Bronchial epithelial cell (primary cell): ENCODE data around the gene ELK4. TPM values are rescaled to one million over a fixed set of nuclear protein-coding genes. Genes with fewer than 3 reads are reported as not detected.

ENCODE experiments used
- DNase-seq: peaks from one replicate; pipeline ENCODE4 v3.0.0-alpha.2; 2010; ENCODE audit warnings: low read depth
- FAIRE-seq: peaks from 2 replicates; lab custom pipeline; 2011; peaks lifted over from hg19 to GRCh38; lab: Jason Lieb, UNC
- H3K27me3 ChIP-seq: 2 replicates; pipeline ENCODE4 v1.5.1; 2011; ENCODE audit warnings: low read length; ENCODE audit not compliant: control insufficient read depth, insufficient read depth
- H3K36me3 ChIP-seq: 2 replicates; pipeline ENCODE4 v1.5.1; 2011; ENCODE audit warnings: low read length; ENCODE audit not compliant: control insufficient read depth, insufficient read depth
- H3K4me3 ChIP-seq: 2 replicates; pipeline ENCODE4 v1.5.1; 2011; ENCODE audit warnings: mild to moderate bottlenecking, low read depth, low read length, control low read depth
- total RNA-seq: library from RNA; depleted of rRNA; stranded (reverse); fragments of >200 nt; gene quantifications from 2 replicates; pipeline ENCODE4 v1.2.1, GENCODE V29; 2014
- TF ChIP-seq, protein P1 (sequence below): IDR thresholded peaks from 2 replicates; pipeline ENCODE4 v1.5.1; 2011; ENCODE audit warnings: mild to moderate bottlenecking, moderate library complexity, low read length, control low read depth, inconsistent platforms; ENCODE audit not compliant: insufficient read depth, severe bottlenecking

Gene ELK4
- total RNA-seq, 1 donor from 2014 or later: 10.8 TPM

GRCh38 chr1:205580140-205580922, 51.5 kb downstream of the ELK4 start:
- DNase-seq (no peak), FAIRE-seq (no peak)
- Histone ChIP-seq H3K27me3 (peaks cover 14% of the 10 kb centered on the region), H3K4me3 (no peak overlapping the region), H3K36me3 (no peaks in the 10 kb centered on the region)
- TF ChIP-seq, protein P1, sequence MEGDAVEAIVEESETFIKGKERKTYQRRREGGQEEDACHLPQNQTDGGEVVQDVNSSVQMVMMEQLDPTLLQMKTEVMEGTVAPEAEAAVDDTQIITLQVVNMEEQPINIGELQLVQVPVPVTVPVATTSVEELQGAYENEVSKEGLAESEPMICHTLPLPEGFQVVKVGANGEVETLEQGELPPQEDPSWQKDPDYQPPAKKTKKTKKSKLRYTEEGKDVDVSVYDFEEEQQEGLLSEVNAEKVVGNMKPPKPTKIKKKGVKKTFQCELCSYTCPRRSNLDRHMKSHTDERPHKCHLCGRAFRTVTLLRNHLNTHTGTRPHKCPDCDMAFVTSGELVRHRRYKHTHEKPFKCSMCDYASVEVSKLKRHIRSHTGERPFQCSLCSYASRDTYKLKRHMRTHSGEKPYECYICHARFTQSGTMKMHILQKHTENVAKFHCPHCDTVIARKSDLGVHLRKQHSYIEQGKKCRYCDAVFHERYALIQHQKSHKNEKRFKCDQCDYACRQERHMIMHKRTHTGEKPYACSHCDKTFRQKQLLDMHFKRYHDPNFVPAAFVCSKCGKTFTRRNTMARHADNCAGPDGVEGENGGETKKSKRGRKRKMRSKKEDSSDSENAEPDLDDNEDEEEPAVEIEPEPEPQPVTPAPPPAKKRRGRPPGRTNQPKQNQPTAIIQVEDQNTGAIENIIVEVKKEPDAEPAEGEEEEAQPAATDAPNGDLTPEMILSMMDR: no peak

DNA sequence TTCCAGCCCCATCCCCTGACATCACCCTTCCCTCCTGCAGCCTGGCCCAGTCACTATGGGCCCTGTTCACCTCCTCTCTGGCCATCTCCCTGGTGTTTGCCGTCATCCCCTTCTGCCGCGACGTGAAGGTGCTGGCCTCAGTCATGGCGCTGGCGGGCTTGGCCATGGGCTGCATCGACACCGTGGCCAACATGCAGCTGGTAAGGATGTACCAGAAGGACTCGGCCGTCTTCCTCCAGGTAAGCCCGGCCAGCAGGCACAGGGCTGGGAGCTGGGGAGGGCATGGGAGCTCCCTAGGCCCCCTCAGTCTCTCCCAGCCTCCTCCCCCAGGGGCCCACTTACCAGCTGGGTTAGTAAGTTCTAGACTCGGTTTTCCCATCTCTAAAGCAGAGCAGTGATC, 52.1 kb downstream of the ELK4 start:
- Histone ChIP-seq H3K36me3 (no peaks in the 10 kb centered on the region), H3K4me3 (no peak overlapping the region), H3K27me3 (peaks cover 19% of the 10 kb centered on the region)
- DNase-seq (no peak), FAIRE-seq (no peak)
- TF ChIP-seq, protein P1: no peak

DNA sequence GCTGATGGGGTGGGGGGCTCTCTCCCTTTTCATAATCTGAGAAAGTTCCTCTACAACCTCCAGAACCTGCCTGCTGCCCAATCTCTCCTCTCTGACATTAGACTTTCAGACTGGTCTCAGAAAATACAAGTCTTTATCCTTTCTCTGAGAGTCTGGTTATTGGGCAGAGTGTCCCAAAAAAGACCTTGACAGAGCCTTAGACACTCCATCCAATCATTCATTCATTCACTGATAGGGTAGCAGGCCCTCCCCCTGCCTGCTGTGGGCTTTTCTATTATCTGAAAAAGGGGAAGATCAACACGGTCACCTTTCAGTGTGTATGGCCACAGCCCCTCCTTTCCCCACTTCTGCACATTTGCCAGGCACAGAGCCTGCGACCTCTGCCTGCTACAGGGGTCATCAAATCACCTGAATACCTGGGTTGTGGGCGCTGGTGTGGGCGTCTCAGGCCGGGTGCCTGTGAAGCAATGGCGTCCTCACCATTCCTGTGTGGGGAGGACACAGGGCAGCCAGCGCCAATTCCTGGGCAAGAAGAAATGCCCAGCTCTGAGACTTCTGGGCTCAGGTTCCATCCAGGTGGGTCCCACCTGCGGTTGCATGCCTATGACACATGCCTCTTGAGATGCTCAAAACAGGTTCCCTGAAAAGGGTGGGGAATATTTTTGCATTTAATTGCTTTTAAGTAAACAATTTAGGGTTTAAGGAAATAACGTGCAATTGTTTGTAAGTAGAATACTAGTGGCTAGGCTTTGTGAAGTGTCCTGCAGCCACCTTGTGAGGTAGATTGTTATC, 52.8 kb downstream of the ELK4 start:
- FAIRE-seq (no peak), DNase-seq (peak; percentile 20)
- no peak overlapping the region for H3K4me3 ChIP-seq
- H3K27me3 ChIP-seq: peaks cover 21% of the 10 kb centered on the region
- TF ChIP-seq, protein P1: no peak
- H3K36me3 ChIP-seq: no peaks in the 10 kb centered on the region

DNA sequence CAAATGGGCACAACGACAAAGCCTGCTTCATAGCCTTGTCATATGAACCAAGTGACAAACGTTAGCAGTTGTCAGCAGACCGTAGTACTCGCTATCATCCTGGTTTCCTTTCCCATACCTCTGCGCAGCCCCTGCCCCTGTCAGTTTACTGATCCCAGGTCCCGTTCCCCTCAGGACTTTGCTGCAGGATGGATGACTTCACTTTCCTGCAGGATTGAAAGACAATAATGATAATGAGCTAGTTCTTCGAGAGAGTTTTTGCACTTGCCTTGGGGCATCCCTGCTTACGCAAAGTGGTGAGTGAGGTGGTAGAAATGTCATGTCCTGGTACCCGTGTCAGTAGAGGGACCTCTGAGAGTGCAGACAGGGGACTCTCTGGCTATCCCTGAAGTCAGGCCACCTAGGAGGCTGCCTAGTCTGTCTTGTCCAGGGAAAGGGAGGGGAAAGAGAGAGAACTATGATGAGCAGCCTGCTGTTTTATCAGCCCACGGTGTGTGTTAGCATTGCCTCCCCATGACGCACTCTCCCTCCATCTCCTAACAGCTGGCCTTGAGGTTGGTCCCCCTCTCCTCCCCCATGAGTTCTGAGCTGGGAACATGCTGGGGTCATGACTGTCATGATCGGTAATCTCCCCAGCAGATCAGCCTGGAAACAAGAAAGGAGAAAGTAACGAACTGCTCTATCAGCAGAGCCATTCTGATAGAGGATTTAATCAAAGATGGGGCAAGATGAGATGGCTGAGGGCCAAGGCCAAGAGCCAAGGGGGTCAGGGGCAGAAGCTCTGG, 53.7 kb downstream of the ELK4 start:
- H3K36me3 ChIP-seq: no peaks in the 10 kb centered on the region
- DNase-seq (no peak), FAIRE-seq (no peak)
- TF ChIP-seq, protein P1: no peak
- no peak overlapping the region for H3K4me3 ChIP-seq
- H3K27me3 ChIP-seq: peaks cover 21% of the 10 kb centered on the region

GRCh38 chr1:205576805-205577761, 54.7 kb downstream of the ELK4 start:
- Histone ChIP-seq H3K27me3 (peaks cover 27% of the 10 kb centered on the region), H3K4me3 (no peak overlapping the region), H3K36me3 (no peaks in the 10 kb centered on the region)
- DNase-seq: no peak
- peak; percentile 87 for FAIRE-seq
- TF ChIP-seq, protein P1: no peak
